Aorta (tissue), 5 donors: Measurements from ENCODE around the gene JMJD6. TPM values are rescaled to one million over a fixed set of nuclear protein-coding genes. Genes with fewer than 3 reads are reported as not detected.
A peak's percentile ranks its signal among the peaks of the same experiment; 100 is the strongest.

Source experiments
- ATAC-seq: fragments of 200-7000 bp; cut with Tn5 transposase; one replicate; pipeline ENCODE4 v1.9.1; 2022; ENCODE audit warnings: moderate library complexity; ENCODE audit not compliant: low FRiP score
- DNase-seq, 2 donors: peaks; one replicate each; pipeline ENCODE4 v3.0.0-alpha.2; 2020
- H3K27ac ChIP-seq, 2 donors: one replicate each; pipeline ENCODE4 v1.5.1; 2013; ENCODE audit warnings: low read length in 2 of 2, mild to moderate bottlenecking in 2 of 2, moderate library complexity in 2 of 2, control low read depth in 1 of 2, inconsistent platforms in 1 of 2, low read depth in 1 of 2
- H3K27me3 ChIP-seq, 2 donors: one replicate each; pipeline ENCODE4 v1.6.1; 2013; ENCODE audit warnings: control low read depth in 1 of 2, low read length in 1 of 2, mild to moderate bottlenecking in 1 of 2, moderate library complexity in 1 of 2; ENCODE audit not compliant: insufficient read depth in 2 of 2, control insufficient read depth in 1 of 2
- H3K36me3 ChIP-seq, 2 donors: one replicate each; pipeline ENCODE4 v1.6.1; 2013; ENCODE audit warnings: control low read depth in 1 of 2, low read length in 1 of 2, mild to moderate bottlenecking in 1 of 2; ENCODE audit not compliant: insufficient read depth in 2 of 2, control insufficient read depth in 1 of 2
- H3K4me1 ChIP-seq, 2 donors: one replicate each; pipeline ENCODE4 v1.6.1; 2013; ENCODE audit warnings: low read length in 2 of 2, control low read depth in 1 of 2, mild to moderate bottlenecking in 1 of 2, moderate library complexity in 1 of 2; ENCODE audit not compliant: insufficient read depth in 2 of 2, control insufficient read depth in 1 of 2
- H3K4me3 ChIP-seq, 2 donors: one replicate each; pipeline ENCODE4 v1.5.1; 2013; ENCODE audit warnings: low read length in 2 of 2, control low read depth in 1 of 2, mild to moderate bottlenecking in 1 of 2
- H3K9me3 ChIP-seq: one replicate; pipeline ENCODE4 v1.6.1; 2013; ENCODE audit warnings: mild to moderate bottlenecking, low read length; ENCODE audit not compliant: control insufficient read depth
- WGBS, 2 donors: extraction: QIAGEN DNeasy Blood & Tissue Kit; methylation state at CpG; one replicate each; pipeline ENCODE4 v1.1.7; 2013; 5-methylcytosine and 5-hydroxymethylcytosine counted together
- intact Hi-C, 2 donors: fragments of 100-400 bp; cut with DNase I; formaldehyde crosslinking; loops; one replicate each; pipeline versions ENCODE4 v1.14.2 to v1.15.0; 2022
- polyA plus RNA-seq, 2 donors: library from polyadenylated mRNA; stranded (reverse); fragments of 200-250 nt; gene quantifications; one replicate each; pipeline ENCODE4 v1.2.3, GENCODE V29; 2013
- total RNA-seq, 2 donors: library from RNA; stranded (reverse); fragmentation: NEBNext Ultra II Directional; extraction: Animal tissue kit (Norgen Biotek cat#: 25700); gene quantifications; one replicate each; pipeline ENCODE4 v1.2.1, GENCODE V29; 2021
- donor health status: healthy with polysubstance abuse.
- donor health status: Bipolar disorder and iron deficiency.
- donor health status: DM: no; HTN: no; CAD: no.
- donor health status: DM: no; HTN: no; CAD: no.
- donor health status: DM: yes; HTN: yes; CAD: no.

JMJD6 gene
- total and polyA plus RNA-seq, 4 donors: 29.3 to 82.5 (median 45.9) TPM

DNA sequence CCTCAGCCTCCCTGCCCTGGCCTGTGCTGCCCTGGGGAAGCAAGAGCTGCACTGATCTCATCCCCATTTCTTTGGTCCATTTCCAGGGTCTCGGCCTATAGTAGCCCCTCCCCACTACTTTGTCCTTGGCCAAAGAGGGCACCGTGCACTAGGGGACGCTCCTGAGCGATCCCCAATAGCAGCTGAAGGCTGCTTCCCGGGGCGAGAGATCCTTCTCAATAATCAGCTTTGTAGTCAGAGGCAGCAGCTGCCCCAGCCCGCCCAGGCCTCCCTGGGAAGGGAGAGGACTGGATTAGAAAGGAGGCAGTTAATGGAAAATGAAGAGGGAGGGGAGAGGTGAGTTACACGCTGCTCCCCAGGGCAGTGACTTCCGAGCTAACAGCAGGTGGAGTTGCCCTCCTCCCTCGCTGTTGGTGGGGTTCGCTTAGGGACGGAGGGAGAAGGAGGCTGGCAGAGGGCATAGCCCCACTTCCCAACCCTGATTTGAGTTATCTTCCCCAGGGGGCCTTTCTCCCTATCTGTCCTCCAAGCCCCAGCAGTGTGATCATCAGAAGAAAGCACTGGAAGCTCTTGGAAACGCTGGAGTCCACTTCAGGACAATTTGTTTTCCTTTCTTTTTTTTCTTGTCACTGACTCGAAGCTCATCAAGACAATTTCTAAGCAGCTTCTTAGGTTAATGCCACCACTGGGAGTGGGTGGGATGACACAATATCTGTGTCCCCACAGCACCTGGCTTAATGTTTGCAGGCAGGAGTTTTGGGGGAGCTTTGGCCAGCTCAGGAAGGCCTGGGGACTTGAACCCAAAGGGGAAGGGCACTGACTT, 18.2 kb downstream of the JMJD6 start:
- intact Hi-C loops: no loop called here
- ATAC-seq: no peak
- DNase-seq: no peak
- Histone ChIP-seq H3K27ac (peak overlapping the region; percentile 51 to 81), H3K4me3 (no peak overlapping the region), H3K9me3 (no peaks in the 10 kb centered on the region), H3K27me3 (no peaks in the 10 kb centered on the region), H3K36me3 (no peaks in the 10 kb centered on the region), H3K4me1 (peaks cover 2 to 3% of the 10 kb centered on the region in 2 donors)
- 30 to 32% methylated on average over 14 of the region's 14 CpGs for WGBS, 2 donors

DNA sequence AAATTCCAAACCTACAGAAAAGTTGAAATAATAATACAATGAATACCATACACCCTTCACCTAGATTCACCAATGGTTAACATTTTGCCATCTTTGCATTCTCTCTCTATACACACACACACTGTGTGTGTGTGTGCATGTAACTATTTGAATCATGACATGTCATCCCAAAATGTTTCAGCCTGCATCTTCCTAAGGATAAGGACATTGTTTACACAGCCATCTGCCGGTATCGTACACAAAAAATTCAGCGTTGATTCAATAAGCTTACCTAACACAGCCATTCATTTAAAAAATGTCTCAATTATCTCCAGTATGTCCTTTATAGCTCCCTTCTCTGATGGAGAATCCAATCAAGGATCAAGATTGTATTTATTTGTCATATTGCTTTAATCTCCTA, 19.6 kb downstream of the JMJD6 start:
- DNase-seq (no peak), ATAC-seq (no peak)
- intact Hi-C loops: no loop called here
- H3K36me3 ChIP-seq: no peaks in the 10 kb centered on the region
- no peaks in the 10 kb centered on the region for H3K27me3 ChIP-seq
- WGBS, 2 donors: 90 to 91% methylated on average over 3 of the region's 3 CpGs
- peaks cover 2 to 3% of the 10 kb centered on the region in 2 donors for H3K4me1 ChIP-seq
- H3K4me3 ChIP-seq: no peak overlapping the region
- no peaks in the 10 kb centered on the region for H3K9me3 ChIP-seq
- H3K27ac ChIP-seq: no peak overlapping the region

GRCh38 chr17:76704805-76705204, 21.6 kb downstream of the JMJD6 start:
- ATAC-seq (no peak), DNase-seq (no peak)
- H3K9me3 ChIP-seq: no peaks in the 10 kb centered on the region
- H3K4me3 ChIP-seq: no peak overlapping the region
- H3K36me3 ChIP-seq: no peaks in the 10 kb centered on the region
- intact Hi-C loops: no loop called here
- peaks cover 2 to 3% of the 10 kb centered on the region in 2 donors for H3K4me1 ChIP-seq
- no peaks in the 10 kb centered on the region for H3K27me3 ChIP-seq
- WGBS, 2 donors: 26 to 37% methylated on average over 4 of the region's 4 CpGs
- no peak overlapping the region for H3K27ac ChIP-seq

- ATAC-seq (no peak), DNase-seq (peak in 1 of 2 donors; percentile 18)
- Histone ChIP-seq H3K27ac (peak overlapping the region in 1 of 2 donors; percentile 26), H3K36me3 (no peaks in the 10 kb centered on the region), H3K9me3 (no peaks in the 10 kb centered on the region), H3K27me3 (no peaks in the 10 kb centered on the region), H3K4me1 (peaks cover 4 to 6% of the 10 kb centered on the region in 2 donors), H3K4me3 (no peak overlapping the region)
- 87 to 89% methylated on average over 10 of the region's 10 CpGs for WGBS, 2 donors
- intact Hi-C loops: no loop called here
Measured at GRCh38 chr17:76702941-76703637, 23.3 kb downstream of the JMJD6 start.

DNA sequence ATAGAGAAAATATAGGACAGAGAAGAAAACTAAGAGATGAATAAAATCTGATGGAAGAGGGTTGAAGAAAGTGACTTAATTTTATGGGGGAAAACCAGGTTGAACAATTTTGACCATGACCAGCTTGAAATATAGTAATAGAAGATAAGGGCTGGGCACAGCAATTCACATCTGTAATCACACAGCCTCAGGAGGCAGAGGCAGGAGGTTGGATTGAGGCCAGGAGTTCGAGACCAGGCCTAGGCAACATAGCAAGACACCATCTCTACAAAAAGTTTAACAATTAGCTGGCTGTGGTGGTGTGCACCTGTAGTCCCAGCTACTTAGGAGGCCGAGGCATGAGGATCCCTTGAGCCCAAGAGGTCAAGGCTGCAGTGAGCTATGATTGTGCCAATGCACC, 24.3 kb downstream of the JMJD6 start:
- Histone ChIP-seq H3K27me3 (no peaks in the 10 kb centered on the region), H3K4me3 (no peak overlapping the region), H3K9me3 (no peaks in the 10 kb centered on the region), H3K27ac (peak overlapping the region in 1 of 2 donors; percentile 30), H3K4me1 (peaks cover 2 to 7% of the 10 kb centered on the region in 2 donors), H3K36me3 (no peaks in the 10 kb centered on the region)
- WGBS, 2 donors: 58 to 76% methylated on average over 2 of the region's 2 CpGs
- no peak for ATAC-seq
- intact Hi-C loops: no loop called here
- DNase-seq: peak in 1 of 2 donors; percentile 35

DNA sequence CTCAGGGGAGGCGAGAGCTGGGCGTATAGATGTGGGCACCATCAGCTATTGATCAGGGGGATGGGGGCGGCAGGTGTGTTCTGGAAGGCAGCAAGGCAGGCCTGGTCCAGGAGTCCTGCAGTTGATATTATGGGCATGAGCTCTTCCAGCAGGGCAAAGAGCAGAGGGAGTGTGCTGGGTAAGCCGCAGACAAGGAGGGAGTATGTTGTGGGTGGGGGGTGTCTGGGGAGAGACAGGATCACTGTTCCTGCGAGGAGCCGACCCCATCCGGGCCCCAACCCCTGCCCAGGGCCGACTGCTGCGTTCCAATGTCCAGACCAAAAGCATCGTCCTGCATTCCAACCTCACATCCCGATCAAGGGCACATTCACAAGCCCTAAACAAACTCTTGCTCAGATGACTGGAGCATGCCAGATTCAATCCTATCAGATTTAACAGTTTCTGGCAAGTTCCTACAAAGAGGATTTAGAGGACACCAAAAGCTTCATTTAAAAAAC, 24.9 kb downstream of the JMJD6 start:
- H3K27ac ChIP-seq: peak overlapping the region; percentile 2 to 54
- H3K27me3 ChIP-seq: no peaks in the 10 kb centered on the region
- WGBS, 2 donors: 31 to 40% methylated on average over 11 of the region's 11 CpGs
- no peaks in the 10 kb centered on the region for H3K9me3 ChIP-seq
- intact Hi-C loops: no loop called here
- DNase-seq (peak in 1 of 2 donors; percentile 29), ATAC-seq (peak; percentile 31)
- H3K4me3 ChIP-seq: no peak overlapping the region
- H3K4me1 ChIP-seq: peaks cover 2 to 7% of the 10 kb centered on the region in 2 donors
- H3K36me3 ChIP-seq: no peaks in the 10 kb centered on the region

- 19 to 22% methylated on average over 33 of the region's 33 CpGs for WGBS, 2 donors
- intact Hi-C loops: no loop called here
Measured at GRCh38 chr17:76700617-76701470, 25.6 kb downstream of the JMJD6 start.

GRCh38 chr17:76700270-76700616, 26.2 kb downstream of the JMJD6 start:
- intact Hi-C loops: no loop called here
- peaks cover 2 to 7% of the 10 kb centered on the region in 2 donors for H3K4me1 ChIP-seq

More at GRCh38 chr17:76700617-76701470, 25.6 kb downstream of the JMJD6 start:
- peak overlapping the region; percentile 2 to 54 for H3K27ac ChIP-seq
- peaks cover 2 to 7% of the 10 kb centered on the region in 2 donors for H3K4me1 ChIP-seq
- DNase-seq (peak; percentile 74 to 88), ATAC-seq (peak; percentile 82)
- no peaks in the 10 kb centered on the region for H3K36me3 ChIP-seq
- no peaks in the 10 kb centered on the region for H3K9me3 ChIP-seq
- no peak overlapping the region for H3K4me3 ChIP-seq
- no peaks in the 10 kb centered on the region for H3K27me3 ChIP-seq

More at GRCh38 chr17:76700270-76700616, 26.2 kb downstream of the JMJD6 start:
- no peak overlapping the region for H3K4me3 ChIP-seq
- no peaks in the 10 kb centered on the region for H3K36me3 ChIP-seq
- ATAC-seq (peak; percentile 13), DNase-seq (no peak)
- H3K27ac ChIP-seq: peak overlapping the region in 1 of 2 donors; percentile 54
- H3K27me3 ChIP-seq: no peaks in the 10 kb centered on the region
- WGBS, 2 donors: 37 to 40% methylated on average over 8 of the region's 8 CpGs
- H3K9me3 ChIP-seq: no peaks in the 10 kb centered on the region
